HCT116 (cell line): ENCODE data around the gene ATP8B4. TPM values are rescaled to one million over a fixed set of nuclear protein-coding genes. Genes with fewer than 3 reads are reported as not detected.
A peak's percentile ranks its signal among the peaks of the same experiment; 100 is the strongest.

Source experiments
- ATAC-seq: fragments of 200-7000 bp; cut with Tn5 transposase; 2 replicates; pipeline ENCODE4 v1.9.1; 2020; ENCODE audit warnings: mild to moderate bottlenecking, moderate library complexity
- BruUV-seq: library from RNA; stranded (reverse); fragments of 400-500 nt; replicated peaks from 2 replicates; lab custom pipeline; 2021; lab: Mats Ljungman, UMichigan
- CTCF ChIA-PET: fragments of 300-600 bp; sonication (Branson Sonifier 250); formaldehyde crosslinking; loops from one replicate; lab custom pipeline; 2021; ENCODE audit warnings: antibody characterized with exemption; lab: Charles Lee
- POLR2A ChIA-PET: fragments of 300-600, 350-600 bp; sonication (Branson Sonifier 250); formaldehyde crosslinking; loops from one replicate; lab custom pipeline; 2021; ENCODE audit warnings: antibody characterized with exemption; lab: Charles Lee
- RAD21 ChIA-PET, 2 experiments: fragments of 300-600 bp; sonication (Branson Sonifier 250); formaldehyde crosslinking; loops; one replicate each; lab custom pipeline; 2023; ENCODE audit warnings: low total read pairs in 2 of 2; ENCODE audit not compliant: uncharacterized antibody in 2 of 2, unreplicated experiment in 2 of 2, low non-redundant PET in 1 of 2; lab: Charles Lee
- DNase-seq: peaks from one replicate; pipeline ENCODE4 v3.0.0-alpha.2; 2010; ENCODE audit warnings: low read depth, low spot score
- H2AFZ ChIP-seq: fragments of 200-600 bp; shearing (Covaris generic), sonication (generic); 2 replicates; pipeline ENCODE4 v1.6.1; 2017; ENCODE audit warnings: low read depth, mixed run types, mixed read lengths, antibody characterized with exemption, low read length; ENCODE audit not compliant: poor library complexity, severe bottlenecking
- H3K27ac ChIP-seq: 2 replicates; pipeline ENCODE4 v1.5.1; 2012; ENCODE audit warnings: low read depth, low read length
- H3K27me3 ChIP-seq: fragments of 200-600 bp; sonication (generic); 2 replicates; pipeline ENCODE4 v1.6.1; 2016; ENCODE audit warnings: mixed run types, low read length, mixed read lengths; ENCODE audit not compliant: insufficient read depth
- H3K36me3 ChIP-seq, 2 experiments: fragments of 200-500 bp in 1 of 2; fragments of 200-600 bp in 1 of 2; sonication (Bioruptor generic) in 1 of 2; sonication (generic) in 1 of 2; 2 replicates each; pipeline versions ENCODE4 v1.5.1 to v1.6.1; 2014 to 2016; ENCODE audit warnings: low read length in 2 of 2, inconsistent platforms in 1 of 2, mixed read lengths in 1 of 2, mixed run types in 1 of 2; ENCODE audit not compliant: insufficient read depth in 2 of 2, control insufficient read depth in 1 of 2
- H3K4me1 ChIP-seq, 2 experiments: fragments of 200-600 bp in 1 of 2; sonication (generic) in 1 of 2; 2 replicates each; pipeline versions ENCODE4 v1.5.1 to v1.6.1; 2012 to 2017; ENCODE audit warnings: low read length in 2 of 2, inconsistent platforms in 1 of 2, mild to moderate bottlenecking in 1 of 2, mixed read lengths in 1 of 2, mixed run types in 1 of 2, moderate library complexity in 1 of 2; ENCODE audit not compliant: insufficient read depth in 2 of 2, control insufficient read depth in 1 of 2
- H3K4me2 ChIP-seq: fragments of 200-600 bp; sonication (generic); 2 replicates; pipeline ENCODE4 v1.6.1; 2017; ENCODE audit warnings: mixed run types, low read length, mixed read lengths
- H3K4me3 ChIP-seq, 2 experiments: fragments of 200-600 bp in 1 of 2; sonication (generic) in 1 of 2; replicated peaks in 1 of 2; 2 replicates each; pipeline ENCODE4 v1.5.1; 2011 to 2016; ENCODE audit warnings: low read length in 2 of 2, control low read depth in 1 of 2, low read depth in 1 of 2, mild to moderate bottlenecking in 1 of 2, mixed read lengths in 1 of 2, mixed run types in 1 of 2
- H3K79me2 ChIP-seq: fragments of 200-600 bp; sonication (generic); 2 replicates; pipeline ENCODE4 v1.6.1; 2017; ENCODE audit warnings: mild to moderate bottlenecking, mixed run types, low read length, moderate library complexity, mixed read lengths; ENCODE audit not compliant: insufficient read depth
- H3K9ac ChIP-seq: fragments of 200-600 bp; sonication (generic); 2 replicates; pipeline ENCODE4 v1.6.1; 2016; ENCODE audit warnings: low read length, mixed read lengths
- H3K9me2 ChIP-seq: fragments of 200-600 bp; sonication (generic), shearing (Covaris generic); 2 replicates; pipeline ENCODE4 v1.6.1; 2017; ENCODE audit warnings: mixed run types, mild to moderate bottlenecking, moderate library complexity; ENCODE audit not compliant: insufficient read depth
- H3K9me3 ChIP-seq, 2 experiments: fragments of 200-500 bp in 1 of 2; fragments of 200-600 bp in 1 of 2; sonication (Bioruptor generic) in 1 of 2; sonication (generic) in 1 of 2; 2 replicates each; pipeline ENCODE4 v1.6.1; 2014 to 2017; ENCODE audit warnings: low read length in 2 of 2, mixed read lengths in 2 of 2, inconsistent platforms in 1 of 2, low read depth in 1 of 2, mild to moderate bottlenecking in 1 of 2, mixed run types in 1 of 2, moderate library complexity in 1 of 2; ENCODE audit not compliant: control insufficient read depth in 1 of 2, insufficient read depth in 1 of 2
- H4K20me1 ChIP-seq: fragments of 200-600 bp; sonication (generic), shearing (Covaris generic); 2 replicates; pipeline ENCODE4 v1.6.1; 2017; ENCODE audit warnings: mixed run types, mild to moderate bottlenecking, moderate library complexity; ENCODE audit not compliant: insufficient read depth
- CBX3 ChIP-seq: IDR thresholded peaks from 2 replicates; pipeline ENCODE4 v1.6.1; 2012; ENCODE audit warnings: low read depth
- CEBPB ChIP-seq: IDR thresholded peaks from 2 replicates; pipeline ENCODE4 v1.6.1; 2012; ENCODE audit warnings: low read depth
- CTCF ChIP-seq, 3 experiments: fragments of 200-600 bp in 1 of 3; sonication (generic) in 1 of 3; IDR thresholded peaks in 2 of 3; conservative IDR thresholded peaks in 1 of 3; 2 replicates each; pipeline ENCODE4 v1.5.1; 2012 to 2017; ENCODE audit warnings: low read depth in 2 of 3, low read length in 2 of 3, antibody characterized with exemption in 1 of 3, borderline replicate concordance in 1 of 3, control low read depth in 1 of 3, mild to moderate bottlenecking in 1 of 3, mixed read lengths in 1 of 3, mixed run types in 1 of 3, moderate library complexity in 1 of 3; ENCODE audit not compliant: insufficient read depth in 1 of 3
- EGR1 ChIP-seq: IDR thresholded peaks from 2 replicates; pipeline ENCODE4 v1.6.1; 2012; ENCODE audit warnings: low read depth
- ELF1 ChIP-seq: IDR thresholded peaks from 2 replicates; pipeline ENCODE4 v1.6.1; 2012; ENCODE audit warnings: low read depth, borderline replicate concordance
- EZH2 ChIP-seq: fragments of 200-600 bp; sonication (generic); IDR thresholded peaks from 2 replicates; pipeline ENCODE4 v1.6.1; 2017; ENCODE audit warnings: antibody characterized with exemption, mixed run types
- EZH2phosphoT487 ChIP-seq: fragments of 200-600 bp; IDR thresholded peaks from 2 replicates; pipeline ENCODE4 v1.6.1; 2018; ENCODE audit warnings: antibody characterized with exemption, borderline replicate concordance
- FOSL1 ChIP-seq: IDR thresholded peaks from 2 replicates; pipeline ENCODE4 v1.6.1; 2012; ENCODE audit warnings: low read depth
- JUND ChIP-seq: IDR thresholded peaks from 2 replicates; pipeline ENCODE4 v1.6.1; 2012
- MAX ChIP-seq: IDR thresholded peaks from 2 replicates; pipeline ENCODE4 v1.6.1; 2012
- POLR2A ChIP-seq: IDR thresholded peaks from 2 replicates; pipeline ENCODE4 v1.7.0; 2011; ENCODE audit warnings: borderline replicate concordance; ENCODE audit not compliant: insufficient read depth, insufficient read length; ENCODE audit errors: extremely low read depth
- RAD21 ChIP-seq: IDR thresholded peaks from 2 replicates; pipeline ENCODE4 v1.6.1; 2012; ENCODE audit warnings: low read depth, mild to moderate bottlenecking
- SIN3A ChIP-seq: IDR thresholded peaks from 2 replicates; pipeline ENCODE4 v1.6.1; 2012; ENCODE audit warnings: low read depth
- TCF7L2 ChIP-seq: IDR thresholded peaks from 2 replicates; pipeline ENCODE4 v1.7.0; 2011; ENCODE audit warnings: borderline replicate concordance, inconsistent platforms; ENCODE audit not compliant: insufficient read depth, insufficient read length; ENCODE audit errors: extremely low read depth
- ZBTB33 ChIP-seq: IDR thresholded peaks from 2 replicates; pipeline ENCODE4 v1.6.1; 2011; ENCODE audit warnings: mild to moderate bottlenecking, low read length, moderate library complexity; ENCODE audit not compliant: insufficient replicate concordance; ENCODE audit errors: extremely low read depth
- intact Hi-C: fragments of 100-400 bp; cut with micrococcal nuclease; formaldehyde crosslinking; loops from 2 replicates; pipeline ENCODE4 v1.10.0; 2022
- total RNA-seq: library from RNA; stranded (reverse); gene quantifications from one replicate; pipeline ENCODE4 v1.2.1, GENCODE V29; 2021; ENCODE audit not compliant: unreplicated experiment

ATP8B4 gene
- total RNA-seq, 1 experiment from 2014 or later, result 0.25 TPM

GRCh38 chr15:50116477-50116876 is 2.6 kb downstream of the ATP8B4 start:
- H3K4me3 ChIP-seq, result no peak overlapping the region
- H2AFZ ChIP-seq, result no peak overlapping the region
- BruUV-seq, result no TSS peak
- H3K9me2 ChIP-seq, result no peaks in the 10 kb centered on the region
- no peak overlapping the region for H3K9ac ChIP-seq
- no peaks in the 10 kb centered on the region for H3K36me3 ChIP-seq
- intact Hi-C loops, result no loop called here
- DNase-seq (peak; percentile 34), ATAC-seq (peak; percentile 80)
- H3K4me2 ChIP-seq, result no peak overlapping the region
- no peaks in the 10 kb centered on the region for H3K27me3 ChIP-seq
- POLR2A ChIA-PET, result no interaction called here
- H3K27ac ChIP-seq, result no peak overlapping the region
- no peaks in the 10 kb centered on the region for H4K20me1 ChIP-seq
- no peaks in the 10 kb centered on the region for H3K9me3 ChIP-seq
- CTCF ChIA-PET, result interaction anchor here (0.6 to 1.3 kb wide), 4 partner anchors 19 to 200 kb away, joined by 3 to 5 read pairs (median 3); no protein-coding TSS in a partner anchor
- TF ChIP-seq MAX (no peak), JUND (no peak), SIN3A (no peak), RAD21 (peak; percentile 43), CEBPB (no peak), FOSL1 (no peak), CTCF (IDR thresholded peaks at IDR 0.05 in 2 of 3, conservative IDR thresholded peaks at IDR 0.05 in 1 of 3; ENCODE audit: borderline replicate concordance in 1 of 3, insufficient read depth in 1 of 3, low read depth in 2 of 3, low read length in 2 of 3) (peak; percentile 26 to 62 (median 41); a peak in 5 of 6 replicates), TCF7L2 (peak; percentile 92), EZH2phosphoT487 (no peak), EGR1 (no peak), POLR2A (no peak), EZH2 (no peak), ELF1 (no peak), ZBTB33 (no peak), CBX3 (0 out of 2 replicates have a peak, but pooled peaks have one; percentile 31)
- H3K4me1 ChIP-seq, result no peaks in the 10 kb centered on the region
- RAD21 ChIA-PET, result no interaction called here
- H3K79me2 ChIP-seq, result no peaks in the 10 kb centered on the region
